ENCODE measurements around the gene UBE2R2. TPM values are rescaled to one million over a fixed set of nuclear protein-coding genes. Genes with fewer than 3 reads are reported as not detected.
A peak's percentile ranks its signal among the peaks of the same experiment; 100 is the strongest.

The UBE2R2 gene
- total and polyA plus RNA-seq, 8 donors, result 13.3 to 44.8 (median 34.6) TPM

- no peaks in the 10 kb centered on the region for H3K36me3 ChIP-seq
- no peak for DNase-seq
- no peaks in the 10 kb centered on the region for H3K9me3 ChIP-seq
- TF ChIP-seq, protein P1, sequence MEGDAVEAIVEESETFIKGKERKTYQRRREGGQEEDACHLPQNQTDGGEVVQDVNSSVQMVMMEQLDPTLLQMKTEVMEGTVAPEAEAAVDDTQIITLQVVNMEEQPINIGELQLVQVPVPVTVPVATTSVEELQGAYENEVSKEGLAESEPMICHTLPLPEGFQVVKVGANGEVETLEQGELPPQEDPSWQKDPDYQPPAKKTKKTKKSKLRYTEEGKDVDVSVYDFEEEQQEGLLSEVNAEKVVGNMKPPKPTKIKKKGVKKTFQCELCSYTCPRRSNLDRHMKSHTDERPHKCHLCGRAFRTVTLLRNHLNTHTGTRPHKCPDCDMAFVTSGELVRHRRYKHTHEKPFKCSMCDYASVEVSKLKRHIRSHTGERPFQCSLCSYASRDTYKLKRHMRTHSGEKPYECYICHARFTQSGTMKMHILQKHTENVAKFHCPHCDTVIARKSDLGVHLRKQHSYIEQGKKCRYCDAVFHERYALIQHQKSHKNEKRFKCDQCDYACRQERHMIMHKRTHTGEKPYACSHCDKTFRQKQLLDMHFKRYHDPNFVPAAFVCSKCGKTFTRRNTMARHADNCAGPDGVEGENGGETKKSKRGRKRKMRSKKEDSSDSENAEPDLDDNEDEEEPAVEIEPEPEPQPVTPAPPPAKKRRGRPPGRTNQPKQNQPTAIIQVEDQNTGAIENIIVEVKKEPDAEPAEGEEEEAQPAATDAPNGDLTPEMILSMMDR (IDR thresholded peaks at IDR 0.05), result no peak
- intact Hi-C loops (cut with DNase I), result no loop called here
- peaks cover 0 to 10% (median 5%) of the 10 kb centered on the region in 3 donors for H3K4me1 ChIP-seq
- FAIRE-seq, result no peak
- H3K4me3 ChIP-seq, result no peak overlapping the region
- H3K27me3 ChIP-seq, result no peaks in the 10 kb centered on the region
- H3K27ac ChIP-seq, result no peak overlapping the region
- no peak for ATAC-seq
Measured at GRCh38 chr9:33780276-33780675, 36.7 kb upstream of the UBE2R2 start.

GRCh38 chr9:33781736-33782135, 35.2 kb upstream of the UBE2R2 start:
- H3K9me3 ChIP-seq, result no peaks in the 10 kb centered on the region
- peak overlapping the region in 1 of 4 donors; percentile 5 for H3K27ac ChIP-seq
- TF ChIP-seq, protein P1 (IDR thresholded peaks at IDR 0.05), result no peak
- DNase-seq, result no peak
- ATAC-seq, result no peak
- intact Hi-C loops (cut with DNase I), result no loop called here
- no peaks in the 10 kb centered on the region for H3K36me3 ChIP-seq
- no peaks in the 10 kb centered on the region for H3K27me3 ChIP-seq
- WGBS, 2 donors, result 76 to 77% methylated on average over 1 of the region's 1 CpG
- peaks cover 0 to 10% (median 5%) of the 10 kb centered on the region in 3 donors for H3K4me1 ChIP-seq
- H3K4me3 ChIP-seq, result no peak overlapping the region
- no peak for FAIRE-seq

DNA sequence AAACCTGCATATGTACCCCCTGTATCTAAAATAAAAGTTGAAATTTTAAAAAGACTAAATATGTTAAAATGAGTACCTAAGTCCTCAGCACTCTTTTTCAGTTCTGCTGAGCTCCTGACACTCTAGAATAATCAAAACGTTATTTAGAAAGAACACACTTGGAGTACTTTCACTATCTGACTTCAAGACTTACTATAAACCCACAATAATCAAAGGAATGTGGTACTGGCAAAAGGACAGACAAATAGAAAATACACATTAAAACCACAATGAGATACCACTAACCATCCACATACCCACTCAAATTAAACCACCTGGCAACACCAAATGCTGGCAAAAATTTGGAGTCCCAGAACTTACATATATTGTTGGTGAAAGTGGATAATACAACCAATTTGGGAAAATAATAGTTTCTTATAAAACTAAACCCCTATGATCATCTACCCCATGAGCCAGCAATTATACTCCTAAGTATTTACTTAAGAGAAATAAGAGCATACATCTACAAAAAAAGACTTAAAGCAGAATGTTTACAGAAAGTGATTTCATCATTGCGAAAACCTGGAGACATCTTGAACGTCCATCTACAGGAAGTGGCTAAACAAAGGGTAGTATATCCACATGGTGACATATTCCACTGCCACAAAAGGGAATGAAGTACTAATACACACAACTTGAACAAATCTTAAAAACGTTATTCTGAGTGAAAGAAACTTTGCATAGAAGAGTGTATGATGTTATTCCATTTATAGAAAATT, 34.4 kb upstream of the UBE2R2 start:
- TF ChIP-seq, protein P1 (IDR thresholded peaks at IDR 0.05), result no peak
- DNase-seq, result no peak
- no peak for ATAC-seq
- 30 to 34% methylated on average over 4 of the region's 4 CpGs for WGBS, 2 donors
- no peak for FAIRE-seq
- peaks cover 0 to 10% (median 5%) of the 10 kb centered on the region in 3 donors for H3K4me1 ChIP-seq
- H3K27me3 ChIP-seq, result no peaks in the 10 kb centered on the region
- H3K27ac ChIP-seq, result peak overlapping the region in 1 of 4 donors; percentile 5
- H3K4me3 ChIP-seq, result no peak overlapping the region
- intact Hi-C loops (cut with DNase I), result no loop called here
- no peaks in the 10 kb centered on the region for H3K9me3 ChIP-seq
- H3K36me3 ChIP-seq, result no peaks in the 10 kb centered on the region

DNA sequence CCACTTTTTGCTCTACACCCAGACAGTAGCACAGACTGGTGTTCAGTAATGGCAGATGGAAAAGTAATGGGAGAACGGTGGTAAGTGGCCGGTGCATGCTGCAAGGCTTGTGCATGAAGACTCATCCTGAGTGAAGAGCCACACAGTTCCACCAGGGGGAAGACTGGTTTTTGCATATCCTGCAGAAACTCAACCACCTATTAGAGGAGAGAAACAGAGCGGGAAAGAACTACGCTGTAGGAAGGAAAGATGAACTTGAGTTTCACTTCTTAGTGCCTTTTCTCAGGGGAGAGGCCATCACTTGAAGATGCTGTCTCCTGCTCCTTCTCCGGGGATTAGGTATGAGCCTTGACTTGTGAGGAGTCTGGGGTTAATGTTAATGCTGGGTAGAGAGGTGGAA, 31.0 kb upstream of the UBE2R2 start:
- no peaks in the 10 kb centered on the region for H3K36me3 ChIP-seq
- peak overlapping the region in 2 of 4 donors; percentile 77 to 85 for H3K27ac ChIP-seq
- TF ChIP-seq, protein P1 (IDR thresholded peaks at IDR 0.05), result peak; percentile 6 to 43 (median 22)
- no peak for FAIRE-seq
- no peaks in the 10 kb centered on the region for H3K27me3 ChIP-seq
- DNase-seq, result peak in 3 of 6 donors; percentile 41 to 68 (median 51)
- 36 to 37% methylated on average over 5 of the region's 5 CpGs for WGBS, 2 donors
- H3K9me3 ChIP-seq, result no peaks in the 10 kb centered on the region
- peaks cover 9 to 18% (median 12%) of the 10 kb centered on the region in 3 donors for H3K4me1 ChIP-seq
- ATAC-seq, result peak; percentile 72 to 83 (median 77)
- intact Hi-C loops (cut with DNase I), result no loop called here
- H3K4me3 ChIP-seq, result peak overlapping the region in 3 of 4 donors; percentile 17 to 35 (median 31)

- 42 to 43% methylated on average over 2 of the region's 2 CpGs for WGBS, 2 donors
- ATAC-seq (peak in 2 of 4 donors; percentile 2 to 5), DNase-seq (no peak), FAIRE-seq (no peak)
- Histone ChIP-seq H3K4me3 (peak overlapping the region in 3 of 4 donors; percentile 17 to 35 (median 31)), H3K36me3 (no peaks in the 10 kb centered on the region), H3K27me3 (no peaks in the 10 kb centered on the region), H3K27ac (peak overlapping the region in 2 of 4 donors; percentile 77 to 85), H3K9me3 (no peaks in the 10 kb centered on the region), H3K4me1 (peaks cover 13 to 18% (median 16%) of the 10 kb centered on the region in 3 donors)
- intact Hi-C loops (cut with DNase I), result no loop called here
- TF ChIP-seq, protein P1 (IDR thresholded peaks at IDR 0.05), result no peak
Measured at GRCh38 chr9:33786681-33787080, 30.3 kb upstream of the UBE2R2 start.
